Natural killer cell (primary cell): ENCODE data around the gene TEKTIP1. TPM values are rescaled to one million over a fixed set of nuclear protein-coding genes. Genes with fewer than 3 reads are reported as not detected.
A peak's percentile ranks its signal among the peaks of the same experiment; 100 is the strongest.
"Not testable (repeated sequence)": the region's sequence is repeated elsewhere in the genome, so short reads cannot be mapped to it uniquely, and the experiment has no call there.

Experiments
- ATAC-seq, 3 donors: fragments of 150-1000 bp in 2 of 3; fragments of 200-7000 bp in 1 of 3; cut with Tn5 transposase; 1 replicate in 1 of 3; 2 replicates in 2 of 3; pipeline ENCODE4 v1.10.0; 2021; ENCODE audit warnings: mild to moderate bottlenecking in 2 of 3, moderate library complexity in 2 of 3
- DNase-seq, 2 donors: peaks; one replicate each; pipeline versions ENCODE4 v3.0.0 to v3.0.0-alpha.2; 2013 to 2021; ENCODE audit warnings: mixed read lengths in 1 of 2
- H3K27ac ChIP-seq: one replicate; pipeline ENCODE4 v1.5.1; 2013; ENCODE audit warnings: mild to moderate bottlenecking, low read length
- H3K27me3 ChIP-seq: one replicate; pipeline ENCODE4 v1.6.1; 2013; ENCODE audit warnings: low read length; ENCODE audit not compliant: control insufficient read depth, insufficient read depth
- H3K36me3 ChIP-seq: one replicate; pipeline ENCODE4 v1.6.1; 2013; ENCODE audit warnings: low read length; ENCODE audit not compliant: control insufficient read depth, insufficient read depth
- H3K4me1 ChIP-seq: one replicate; pipeline ENCODE4 v1.6.1; 2013; ENCODE audit warnings: low read length; ENCODE audit not compliant: control insufficient read depth, insufficient read depth
- H3K4me3 ChIP-seq: one replicate; pipeline ENCODE4 v1.5.1; 2013; ENCODE audit warnings: low read length
- H3K9me3 ChIP-seq: one replicate; pipeline ENCODE4 v1.6.1; 2013; ENCODE audit warnings: low read length; ENCODE audit not compliant: control insufficient read depth, insufficient read depth
- H3K27ac Mint-ChIP-seq, 2 donors: one replicate each; pipeline ENCODE4 v1.8.0; 2022; ENCODE audit warnings: mild to moderate bottlenecking in 2 of 2, mixed read lengths in 2 of 2, moderate library complexity in 1 of 2
- H3K27me3 Mint-ChIP-seq, 2 donors: one replicate each; pipeline ENCODE4 v1.8.0; 2022; ENCODE audit warnings: low read depth in 2 of 2, mixed read lengths in 2 of 2
- H3K36me3 Mint-ChIP-seq: one replicate; pipeline ENCODE4 v1.8.0; 2022; ENCODE audit warnings: mixed read lengths
- H3K4me1 Mint-ChIP-seq, 2 donors: one replicate each; pipeline ENCODE4 v1.8.0; 2022; ENCODE audit warnings: mixed read lengths in 2 of 2
- H3K4me3 Mint-ChIP-seq: one replicate; pipeline ENCODE4 v1.8.0; 2022; ENCODE audit warnings: mild to moderate bottlenecking, moderate library complexity, mixed read lengths
- H3K9me3 Mint-ChIP-seq, 2 donors: one replicate each; pipeline ENCODE4 v1.8.0; 2022; ENCODE audit warnings: mixed read lengths in 2 of 2
- WGBS: methylation state at CpG from one replicate; pipeline ENCODE4 v1.1.7; 2013; ENCODE audit warnings: missing lambda C conversion rate; ENCODE audit not compliant: insufficient coverage; 5-methylcytosine and 5-hydroxymethylcytosine counted together
- intact Hi-C: fragments of 100-400 bp; cut with micrococcal nuclease; formaldehyde crosslinking; loops from one replicate; pipeline ENCODE4 v1.14.2; 2022
- total RNA-seq, 4 donors: library from RNA; stranded (reverse); fragments of 120-200 nt in 1 of 4; gene quantifications; one replicate each; pipeline versions ENCODE4 v1.2.3 to v1.2.4, GENCODE V29; 2013 to 2022
- TF ChIP-seq, protein P1 (sequence below): fragments of 200-600 bp; IDR thresholded peaks from one replicate; pipeline ENCODE4 v1.8.0; 2022; ENCODE audit warnings: antibody characterized with exemption

TEKTIP1 gene
- total RNA-seq, 3 donors from 2014 or later (not counting 1 experiment from before 2014, with no cell fraction given) = 5.9 to 11.6 (median 6.4) TPM

DNA sequence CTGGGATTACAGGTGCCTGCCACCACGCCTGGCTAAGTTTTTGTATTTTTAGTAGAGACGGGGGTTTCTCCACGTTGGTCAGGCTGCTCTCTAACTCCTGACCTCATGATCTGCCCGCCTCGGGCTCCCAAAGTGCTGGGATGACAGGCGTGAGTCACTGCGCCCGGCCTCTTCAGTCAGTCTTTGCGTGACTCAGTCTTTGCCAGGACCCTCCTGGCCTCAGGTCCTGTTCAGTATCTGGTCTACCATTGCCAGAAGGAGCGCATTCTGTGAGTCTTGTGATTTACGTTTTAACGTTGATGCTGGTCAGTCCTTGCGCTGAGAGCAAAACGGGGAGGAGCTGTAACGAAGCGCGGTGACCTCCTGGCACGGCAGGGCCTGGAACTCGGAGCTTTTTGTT is 26.2 kb downstream of the TEKTIP1 start:
- Mint-ChIP-seq H3K27me3 (no peaks in the 10 kb centered on the region), H3K4me3 (no peak overlapping the region), H3K27ac (no peak overlapping the region), H3K9me3 (no peaks in the 10 kb centered on the region), H3K4me1 (no peaks in the 10 kb centered on the region), H3K36me3 (no peaks in the 10 kb centered on the region)
- TF ChIP-seq, protein P1, sequence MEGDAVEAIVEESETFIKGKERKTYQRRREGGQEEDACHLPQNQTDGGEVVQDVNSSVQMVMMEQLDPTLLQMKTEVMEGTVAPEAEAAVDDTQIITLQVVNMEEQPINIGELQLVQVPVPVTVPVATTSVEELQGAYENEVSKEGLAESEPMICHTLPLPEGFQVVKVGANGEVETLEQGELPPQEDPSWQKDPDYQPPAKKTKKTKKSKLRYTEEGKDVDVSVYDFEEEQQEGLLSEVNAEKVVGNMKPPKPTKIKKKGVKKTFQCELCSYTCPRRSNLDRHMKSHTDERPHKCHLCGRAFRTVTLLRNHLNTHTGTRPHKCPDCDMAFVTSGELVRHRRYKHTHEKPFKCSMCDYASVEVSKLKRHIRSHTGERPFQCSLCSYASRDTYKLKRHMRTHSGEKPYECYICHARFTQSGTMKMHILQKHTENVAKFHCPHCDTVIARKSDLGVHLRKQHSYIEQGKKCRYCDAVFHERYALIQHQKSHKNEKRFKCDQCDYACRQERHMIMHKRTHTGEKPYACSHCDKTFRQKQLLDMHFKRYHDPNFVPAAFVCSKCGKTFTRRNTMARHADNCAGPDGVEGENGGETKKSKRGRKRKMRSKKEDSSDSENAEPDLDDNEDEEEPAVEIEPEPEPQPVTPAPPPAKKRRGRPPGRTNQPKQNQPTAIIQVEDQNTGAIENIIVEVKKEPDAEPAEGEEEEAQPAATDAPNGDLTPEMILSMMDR = no peak
- Histone ChIP-seq H3K4me3 (no peak overlapping the region), H3K36me3 (no peaks in the 10 kb centered on the region), H3K27me3 (no peaks in the 10 kb centered on the region), H3K27ac (no peak overlapping the region), H3K4me1 (no peaks in the 10 kb centered on the region), H3K9me3 (no peaks in the 10 kb centered on the region)
- DNase-seq (no peak), ATAC-seq (no peak)
- 94% methylated on average over 19 of the region's 19 CpGs for WGBS
- intact Hi-C loops = no loop called here

DNA sequence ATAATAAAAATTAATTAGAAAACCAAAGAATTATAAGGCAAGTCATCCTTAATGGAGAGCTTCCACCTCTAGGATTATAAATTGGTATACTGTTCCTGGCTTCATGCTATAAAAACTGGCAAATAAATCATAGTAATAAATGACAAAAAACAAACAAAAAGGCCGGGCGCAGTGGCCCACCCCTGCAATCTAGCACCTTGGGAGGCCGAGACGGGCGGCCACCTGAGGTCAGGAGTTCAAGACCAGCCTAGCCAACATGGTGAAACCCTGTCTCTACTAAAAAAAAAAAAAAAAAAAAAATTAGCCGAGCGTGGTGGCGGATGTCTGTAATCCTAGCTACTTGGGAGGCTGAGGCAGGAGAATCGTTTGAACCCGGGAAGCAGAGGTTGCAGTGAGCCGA is 31.1 kb downstream of the TEKTIP1 start:
- H3K27me3 ChIP-seq, H3K4me3 ChIP-seq, H3K27ac Mint-ChIP-seq, H3K9me3 Mint-ChIP-seq, H3K36me3 Mint-ChIP-seq, DNase-seq, H3K36me3 ChIP-seq, H3K9me3 ChIP-seq, H3K27ac ChIP-seq, intact Hi-C loops, H3K4me3 Mint-ChIP-seq, H3K27me3 Mint-ChIP-seq, ATAC-seq: not testable (repeated sequence)
- WGBS = 98% methylated on average over 10 of the region's 11 CpGs
- H3K4me1 ChIP-seq = peaks cover 23% of the 10 kb centered on the region
- H3K4me1 Mint-ChIP-seq = peaks cover 7 to 22% of the 10 kb centered on the region in 2 donors

DNA sequence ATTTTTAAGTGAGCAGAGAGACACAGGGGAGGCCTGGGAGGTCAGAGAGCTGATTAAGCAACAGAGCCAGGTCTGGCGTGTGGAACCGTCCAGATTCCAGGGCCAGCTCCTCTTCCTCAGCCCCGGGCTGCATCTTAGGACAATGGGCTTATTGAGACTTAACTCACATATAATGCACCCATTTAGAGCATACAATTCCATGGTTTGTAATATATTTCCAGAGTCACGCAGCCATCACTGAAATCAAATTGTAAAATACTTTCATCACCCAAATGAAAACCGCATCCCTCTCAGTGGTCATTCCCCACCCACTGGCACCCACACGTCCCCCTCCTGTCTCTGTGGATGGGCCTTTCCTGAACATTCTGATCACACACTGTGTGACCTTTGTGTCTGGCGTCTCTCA is 31.6 kb downstream of the TEKTIP1 start:
- Histone ChIP-seq H3K9me3 (no peaks in the 10 kb centered on the region), H3K4me3 (no peak overlapping the region), H3K4me1 (peaks cover 23% of the 10 kb centered on the region), H3K27ac (no peak overlapping the region), H3K36me3 (no peaks in the 10 kb centered on the region), H3K27me3 (no peaks in the 10 kb centered on the region)
- Mint-ChIP-seq H3K36me3 (no peaks in the 10 kb centered on the region), H3K4me3 (peak overlapping the region; percentile 2), H3K27me3 (no peaks in the 10 kb centered on the region), H3K9me3 (no peaks in the 10 kb centered on the region), H3K4me1 (peaks cover 7 to 25% of the 10 kb centered on the region in 2 donors), H3K27ac (no peak overlapping the region)
- intact Hi-C loops = no loop called here
- no peak for ATAC-seq
- TF ChIP-seq, protein P1 = no peak
- no peak for DNase-seq
- WGBS = 91% methylated on average over 7 of the region's 7 CpGs

DNA sequence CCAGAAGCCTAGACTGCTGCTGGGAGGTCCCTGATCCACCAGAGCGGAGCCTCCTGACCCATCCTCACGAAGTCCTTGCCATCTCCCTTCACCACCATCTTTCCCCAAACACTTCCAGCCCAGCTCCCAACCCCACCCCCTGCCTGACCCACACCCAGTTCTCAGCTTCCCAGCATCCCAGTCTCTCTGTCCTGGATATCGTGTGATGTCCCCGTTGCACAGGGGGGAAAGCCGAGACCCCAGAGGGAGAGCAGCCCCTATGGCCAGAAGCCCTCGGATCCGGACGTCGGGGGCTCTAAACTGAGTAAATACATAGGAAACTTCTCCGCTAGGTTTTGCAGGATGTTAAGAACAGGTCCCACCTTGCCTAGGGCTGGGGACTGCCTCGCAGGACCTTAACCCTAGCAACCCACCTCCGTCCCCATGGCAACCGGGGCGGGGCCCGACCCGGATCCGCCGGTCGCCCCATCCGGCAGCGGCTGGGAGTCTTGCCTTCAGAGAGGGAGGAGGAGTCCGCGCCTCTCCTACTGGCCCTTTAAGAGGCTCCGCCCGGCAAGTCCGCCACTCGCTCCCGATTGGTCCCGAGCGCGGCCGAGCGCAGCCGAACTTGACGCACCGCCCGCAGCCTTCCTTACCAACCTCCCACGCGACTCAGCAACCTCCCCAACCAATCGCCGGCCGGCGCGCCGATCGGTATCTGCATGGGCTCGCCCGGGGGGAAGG is 33.3 kb downstream of the TEKTIP1 start:
- TF ChIP-seq, protein P1 = no peak
- ATAC-seq (peak; percentile 93 to 99 (median 94)), DNase-seq (peak; percentile 98 to 99)
- H3K36me3 Mint-ChIP-seq = no peaks in the 10 kb centered on the region
- Histone ChIP-seq H3K27me3 (no peaks in the 10 kb centered on the region), H3K4me3 (peak overlapping the region; percentile 49), H3K9me3 (no peaks in the 10 kb centered on the region), H3K27ac (peak overlapping the region; percentile 67), H3K4me1 (peaks cover 26% of the 10 kb centered on the region), H3K36me3 (no peaks in the 10 kb centered on the region)
- no peaks in the 10 kb centered on the region for H3K27me3 Mint-ChIP-seq
- peak overlapping the region; percentile 61 to 85 for H3K27ac Mint-ChIP-seq
- H3K9me3 Mint-ChIP-seq = no peaks in the 10 kb centered on the region
- WGBS = 3% methylated on average over 48 of the region's 48 CpGs
- intact Hi-C loops = loop anchor here (1.0 to 2.0 kb wide), 3 partner anchors 14 to 65 kb away; partner anchors contain the start of genes CACTIN and FZR1
- H3K4me3 Mint-ChIP-seq = peak overlapping the region; percentile 88
- H3K4me1 Mint-ChIP-seq = peaks cover 7 to 25% of the 10 kb centered on the region in 2 donors
